GM19239 (cell line): ENCODE data around the gene DCLK2.

Experiments used
- DNase-seq: peaks from one replicate; pipeline ENCODE4 v3.0.0; 2011; ENCODE audit warnings: low spot score; ENCODE audit not compliant: insufficient read length
- FAIRE-seq: peaks from 2 replicates; lab custom pipeline; 2011; peaks lifted over from hg19 to GRCh38; lab: Jason Lieb, UNC

The DCLK2 gene

GRCh38 chr4:150253416-150253815, 175.2 kb downstream of the DCLK2 start:
- FAIRE-seq, result no peak

GRCh38 chr4:150253965-150254630, 175.9 kb downstream of the DCLK2 start:
- FAIRE-seq (no peak), DNase-seq (no peak)

More at GRCh38 chr4:150253416-150253815, 175.2 kb downstream of the DCLK2 start:
- DNase-seq, result no peak

- DNase-seq, result no peak
- no peak for FAIRE-seq
These were observed 177.5 kb downstream of the DCLK2 start for GRCh38 chr4:150255610-150256224.

DNA sequence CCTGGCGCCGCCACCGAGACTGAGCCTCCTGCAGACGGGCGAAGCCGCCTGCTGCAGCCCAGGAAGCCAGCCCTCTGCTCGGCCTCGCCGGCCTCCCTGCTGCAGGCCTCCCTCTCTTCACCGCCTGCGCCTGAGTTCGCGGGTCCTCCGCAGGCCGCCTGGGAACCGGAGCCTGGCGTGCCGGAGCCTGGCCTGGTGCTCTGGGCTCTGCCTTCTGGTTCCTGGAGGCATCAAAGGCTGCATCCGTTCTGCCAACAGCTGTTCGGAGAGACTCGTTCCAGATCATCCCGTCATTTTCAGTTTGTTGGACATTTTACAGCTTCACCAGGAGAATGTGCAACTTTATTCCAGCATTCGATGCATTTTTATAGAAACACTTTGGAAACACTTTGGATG, 178.0 kb downstream of the DCLK2 start:
- FAIRE-seq, result no peak

GRCh38 chr4:150256841-150257730, 178.8 kb downstream of the DCLK2 start:
- no peak for DNase-seq
- no peak for FAIRE-seq

More for the DNA sequence above, 178.0 kb downstream of the DCLK2 start:
- DNase-seq, result no peak

DNA sequence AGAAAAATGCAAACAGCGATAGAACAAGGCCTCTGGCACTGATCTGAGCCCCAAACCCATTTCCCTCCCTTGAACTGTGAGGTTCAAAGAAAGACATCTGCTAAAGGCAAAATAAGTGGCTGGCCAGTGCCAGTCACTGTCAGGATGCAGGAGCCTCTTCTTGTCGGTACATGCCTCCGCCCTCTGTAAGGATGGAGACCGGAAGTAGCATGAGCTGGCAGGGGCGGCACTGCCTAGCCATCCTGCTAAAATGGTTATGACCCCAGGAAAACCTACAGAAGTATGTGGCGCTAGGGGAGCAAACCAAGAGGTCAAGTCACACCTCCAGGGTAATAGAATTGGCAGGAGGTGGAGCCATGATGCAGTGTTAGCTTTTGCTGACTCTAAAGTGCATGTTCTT, 180.3 kb downstream of the DCLK2 start:
- no peak for FAIRE-seq

DNA sequence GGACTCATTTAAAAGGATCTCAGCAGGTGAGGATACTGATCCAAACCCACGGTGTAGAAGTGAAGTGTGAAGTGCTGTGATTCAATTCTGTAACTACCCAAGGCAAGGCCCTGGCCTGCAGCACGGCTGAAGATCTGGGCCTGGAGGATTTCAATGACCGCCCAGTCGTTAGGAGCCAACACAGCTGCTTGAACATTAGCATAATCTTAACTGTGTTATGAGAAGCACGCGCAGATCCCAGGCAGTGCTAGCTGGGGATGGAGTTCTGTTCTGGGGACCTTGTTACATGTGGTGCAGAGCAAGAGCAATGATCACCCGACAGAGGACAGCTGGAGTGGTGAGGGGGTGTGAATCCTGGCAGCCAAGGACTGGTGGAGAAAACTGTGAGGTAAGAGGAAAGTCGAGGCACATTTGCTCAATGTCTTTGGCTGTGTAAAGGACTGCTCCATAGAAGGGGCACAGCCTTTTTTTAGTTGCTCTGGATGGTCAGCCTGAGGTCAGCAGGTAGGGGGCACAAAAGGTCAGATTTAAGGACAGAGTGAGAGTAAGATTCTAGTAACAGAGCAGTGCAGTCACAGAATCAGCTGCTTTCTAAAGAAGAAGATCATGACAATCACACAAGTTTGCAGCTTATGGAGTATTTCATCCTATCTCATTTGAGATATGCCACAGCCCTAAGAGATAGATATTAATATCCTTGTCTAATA, 181.8 kb downstream of the DCLK2 start:
- DNase-seq, result no peak
- no peak for FAIRE-seq

More for the DNA sequence above, 180.3 kb downstream of the DCLK2 start:
- DNase-seq, result no peak

- FAIRE-seq, result no peak
These were observed 183.3 kb downstream of the DCLK2 start for GRCh38 chr4:150261571-150261970.

GRCh38 chr4:150262611-150263010, 184.4 kb downstream of the DCLK2 start:
- FAIRE-seq (no peak), DNase-seq (no peak)

More at GRCh38 chr4:150261571-150261970, 183.3 kb downstream of the DCLK2 start:
- DNase-seq, result no peak

GRCh38 chr4:150264595-150265161, 186.4 kb downstream of the DCLK2 start:
- FAIRE-seq (no peak), DNase-seq (no peak)

- no peak for FAIRE-seq
- DNase-seq, result no peak
These were observed 187.6 kb downstream of the DCLK2 start for GRCh38 chr4:150265806-150266205.

DNA sequence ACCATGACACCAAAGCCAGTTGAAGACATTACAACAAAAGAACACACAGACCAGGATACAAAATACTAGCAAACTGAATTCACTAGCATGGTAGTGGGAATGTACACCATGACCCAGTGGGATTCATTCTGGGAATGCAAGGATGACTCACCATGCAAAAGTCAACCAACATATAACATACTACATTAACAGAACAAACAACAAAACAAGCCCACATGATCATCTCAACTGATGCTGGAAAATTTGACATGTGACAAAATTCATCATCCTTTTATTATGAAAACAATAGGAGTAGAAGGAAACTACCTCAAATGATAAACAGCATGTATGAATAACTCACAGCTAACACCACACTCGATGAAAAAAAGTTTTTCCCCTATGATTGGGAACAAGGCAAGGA, 190.2 kb downstream of the DCLK2 start:
- DNase-seq (no peak), FAIRE-seq (no peak)

- DNase-seq (no peak), FAIRE-seq (no peak)
These were observed 200.0 kb downstream of the DCLK2 start for GRCh38 chr4:150278206-150278605.

GRCh38 chr4:150280081-150280895, 202.0 kb downstream of the DCLK2 start:
- FAIRE-seq, result no peak
- DNase-seq, result no peak

- FAIRE-seq, result no peak
- DNase-seq, result no peak
These were observed 202.7 kb downstream of the DCLK2 start for GRCh38 chr4:150280975-150281374.

DNA sequence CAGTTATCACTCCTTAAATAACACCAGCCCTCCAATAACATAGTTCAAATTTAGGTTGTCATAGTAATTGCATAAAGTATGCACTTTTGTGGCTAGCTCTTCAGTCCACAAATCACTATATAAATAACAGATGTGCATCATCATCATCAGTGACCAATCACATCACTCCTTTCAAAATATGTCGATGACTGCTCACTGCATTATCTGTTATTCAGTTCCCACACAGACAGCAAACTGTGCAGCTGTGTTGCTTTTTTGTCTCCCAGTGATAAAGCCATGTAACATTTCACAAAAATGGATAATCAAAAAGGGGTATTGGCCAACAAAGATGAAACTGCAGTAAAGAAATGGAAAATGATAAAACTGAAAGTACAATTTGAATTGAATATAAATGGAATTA, 205.4 kb downstream of the DCLK2 start:
- FAIRE-seq (no peak), DNase-seq (no peak)

- FAIRE-seq (no peak), DNase-seq (no peak)
These were observed 208.4 kb downstream of the DCLK2 start for GRCh38 chr4:150286656-150287055.

- DNase-seq, result no peak
- FAIRE-seq, result no peak
These were observed 211.0 kb downstream of the DCLK2 start for GRCh38 chr4:150289198-150289597.

GRCh38 chr4:150289881-150290280, 211.6 kb downstream of the DCLK2 start:
- FAIRE-seq (no peak), DNase-seq (no peak)
